HG03103 (cell line): ENCODE measurements around the gene ITM2C.

Experiments used
- ATAC-seq: cut with Tn5 transposase; IDR thresholded peaks from one replicate; pipeline ENCODE4 v1.9.1; 2021; ENCODE audit warnings: low read depth; ENCODE audit not compliant: unreplicated experiment

The ITM2C gene

GRCh38 chr2:230922951-230923717 is 58.4 kb downstream of the ITM2C start:
- ATAC-seq = no peak

- ATAC-seq = no peak
Observed at GRCh38 chr2:230924092-230924469, 59.3 kb downstream of the ITM2C start.

DNA sequence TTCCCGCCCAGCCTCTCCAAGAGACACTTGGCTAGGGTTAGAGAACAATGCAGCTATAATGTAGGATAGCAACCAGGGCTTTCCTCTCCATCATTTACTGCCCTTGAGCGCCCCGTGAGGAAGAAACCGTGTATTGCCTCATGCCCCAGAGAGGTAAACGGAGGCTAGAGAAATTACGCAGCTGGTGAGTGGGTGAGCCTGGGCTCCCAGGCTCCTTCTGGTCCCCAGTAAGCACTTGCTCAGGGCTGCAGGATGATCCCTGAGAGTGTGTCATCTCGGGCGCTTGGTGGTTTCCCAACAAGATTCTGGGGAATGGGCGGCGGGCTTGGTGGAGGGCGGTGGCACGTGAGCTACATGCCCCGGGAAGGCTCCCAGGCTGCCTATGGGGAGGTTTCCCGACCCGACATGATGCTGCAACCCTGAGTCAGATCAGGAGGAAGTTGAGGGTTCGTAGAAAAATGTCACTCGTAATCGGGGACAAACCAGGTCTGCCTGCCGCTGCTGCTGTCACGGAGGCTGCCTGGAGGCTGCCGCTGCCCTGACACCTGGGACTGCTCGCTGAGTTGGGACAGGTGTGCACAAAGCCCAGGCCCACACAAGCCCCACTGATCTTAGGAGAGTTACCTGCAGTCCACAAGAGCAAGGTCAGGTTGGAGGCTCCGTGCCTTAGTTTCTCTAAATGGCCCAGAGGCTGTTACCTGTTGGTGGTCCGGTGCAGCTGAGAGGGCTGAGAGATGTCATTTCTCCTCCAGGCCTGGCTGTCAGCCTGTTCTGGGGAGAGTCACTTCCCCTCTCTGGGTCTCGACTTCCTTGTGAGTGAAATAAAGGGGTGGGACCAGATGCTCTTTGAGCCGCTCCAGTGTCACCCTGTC is 60.0 kb downstream of the ITM2C start, which contains the start of gene GPR55:
GPR55 (minus strand) TSS at position 773 of the 872 bp plus-strand sequence. CDS start 14,280 bp downstream, outside the sequence.
- ATAC-seq = peak; percentile 38

DNA sequence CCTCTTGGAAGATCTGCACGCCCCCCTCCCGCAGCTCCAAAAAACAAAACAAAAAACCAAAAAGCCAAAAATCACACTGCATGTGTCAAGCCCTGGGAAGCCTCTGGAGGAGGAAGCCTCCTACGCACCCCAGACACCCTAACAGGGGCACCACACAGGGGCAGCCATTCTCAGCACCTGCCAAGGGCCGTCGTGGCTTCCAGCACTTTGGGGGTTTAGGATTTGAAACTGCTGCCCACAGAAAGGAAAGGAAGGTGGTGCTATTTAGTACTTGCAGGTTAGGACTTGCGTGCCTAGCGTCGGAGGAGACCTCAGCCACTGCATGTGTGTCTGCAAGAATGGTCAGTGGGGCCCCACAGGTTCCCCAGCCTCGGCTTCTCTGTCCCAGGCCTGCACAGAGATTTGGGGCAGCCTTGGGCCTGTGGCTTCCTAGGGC is 60.7 kb downstream of the ITM2C start:
- ATAC-seq = no peak

- no peak for ATAC-seq
Observed at GRCh38 chr2:230925879-230926765, 61.4 kb downstream of the ITM2C start.

- no peak for ATAC-seq
Observed at GRCh38 chr2:230927711-230928341, 63.1 kb downstream of the ITM2C start.
